HepG2 (cell line): ENCODE data around the gene C4B. TPM values are rescaled to one million over a fixed set of nuclear protein-coding genes. Genes with fewer than 3 reads are reported as not detected.

ENCODE experiments used
- ATAD3A ChIP-seq: sonication (generic); formaldehyde crosslinking; IDR thresholded peaks from 2 replicates; pipeline ENCODE4 v1.4.0; 2020; ENCODE audit warnings: missing genetic modification reagents
- FOXM1 ChIP-seq: sonication (generic); formaldehyde crosslinking; IDR thresholded peaks from 2 replicates; pipeline ENCODE4 v1.5.0; 2020; ENCODE audit warnings: missing genetic modification reagents
- GABPA ChIP-seq, 2 experiments: IDR thresholded peaks; 2 replicates each; pipeline ENCODE4 v1.6.1; 2011 to 2016; ENCODE audit warnings: low read depth in 2 of 2, low read length in 1 of 2, missing biosample characterization in 1 of 2, missing genetic modification characterization in 1 of 2
- GATAD2A ChIP-seq: IDR thresholded peaks from 2 replicates; pipeline ENCODE4 v1.6.1; 2016
- MXD4 ChIP-seq: IDR thresholded peaks from 2 replicates; pipeline ENCODE4 v1.6.1; 2016; ENCODE audit warnings: mild to moderate bottlenecking, missing biosample characterization, missing genetic modification reagents
- NFKB2 ChIP-seq: sonication (generic); formaldehyde crosslinking; IDR thresholded peaks from 2 replicates; pipeline ENCODE4 v1.4.0; 2020; ENCODE audit warnings: missing genetic modification reagents, borderline replicate concordance
- NR2C2 ChIP-seq: sonication (generic); formaldehyde crosslinking; IDR thresholded peaks from 2 replicates; pipeline ENCODE4 v1.4.0; 2020; ENCODE audit warnings: missing genetic modification reagents, mild to moderate bottlenecking, moderate library complexity, borderline replicate concordance
- PHF5A ChIP-seq: IDR thresholded peaks from one replicate; pipeline ENCODE4 v1.6.1; 2018; ENCODE audit warnings: low read depth, missing genetic modification reagents; ENCODE audit not compliant: unreplicated experiment
- POLR2A ChIP-seq, 2 experiments: IDR thresholded peaks; 2 replicates each; pipeline ENCODE4 v1.6.1; 2011; ENCODE audit warnings: low read depth in 2 of 2, low read length in 2 of 2, mild to moderate bottlenecking in 1 of 2, moderate library complexity in 1 of 2; ENCODE audit not compliant: insufficient read depth in 1 of 2
- POLR2AphosphoS2 ChIP-seq: IDR thresholded peaks from 2 replicates; pipeline ENCODE4 v1.6.1; 2011; ENCODE audit warnings: low read depth, low read length, improper control_type of control experiment
- PPARG ChIP-seq: conservative IDR thresholded peaks from 2 replicates; pipeline ENCODE4 v1.6.1; 2016; ENCODE audit warnings: missing biosample characterization, missing genetic modification reagents
- RBM22 ChIP-seq: fragments of 200-400 bp; formaldehyde crosslinking; optimal IDR thresholded peaks from 2 replicates; pipeline ENCODE3; 2017; ENCODE audit warnings: mild to moderate bottlenecking, low read length, moderate library complexity
- REL ChIP-seq: sonication (generic); formaldehyde crosslinking; conservative IDR thresholded peaks from 2 replicates; pipeline ENCODE4 v1.8.0; 2022; ENCODE audit warnings: mild to moderate bottlenecking, missing genetic modification reagents, moderate library complexity
- SMARCE1 ChIP-seq: fragments of 450-650 bp; IDR thresholded peaks from 2 replicates; pipeline ENCODE4 v1.6.1; 2017; ENCODE audit warnings: borderline replicate concordance
- ZNF232 ChIP-seq: sonication (generic); formaldehyde crosslinking; IDR thresholded peaks from 2 replicates; pipeline ENCODE4 v1.4.0; 2020; ENCODE audit warnings: missing genetic modification reagents, borderline replicate concordance
- ZNF3 ChIP-seq: IDR thresholded peaks from 2 replicates; pipeline ENCODE4 v1.7.0; 2017; ENCODE audit warnings: inconsistent platforms
- ZNF343 ChIP-seq: sonication (generic); formaldehyde crosslinking; IDR thresholded peaks from 2 replicates; pipeline ENCODE4 v1.4.0; 2020; ENCODE audit warnings: mild to moderate bottlenecking, missing genetic modification reagents
- ZNF383 ChIP-seq: sonication (generic); formaldehyde crosslinking; IDR thresholded peaks from 2 replicates; pipeline ENCODE4 v1.4.0; 2020; ENCODE audit warnings: missing genetic modification reagents, mild to moderate bottlenecking, borderline replicate concordance
- ZNF430 ChIP-seq: sonication (generic); formaldehyde crosslinking; IDR thresholded peaks from 2 replicates; pipeline ENCODE4 v1.9.0; 2021; ENCODE audit warnings: mild to moderate bottlenecking, missing genetic modification reagents
- ZNF558 ChIP-seq: sonication (generic); formaldehyde crosslinking; IDR thresholded peaks from 2 replicates; pipeline ENCODE4 v1.9.0; 2022; ENCODE audit warnings: mild to moderate bottlenecking, missing genetic modification reagents, borderline replicate concordance
- ZNF83 ChIP-seq: sonication (generic); formaldehyde crosslinking; IDR thresholded peaks from 2 replicates; pipeline ENCODE4 v1.4.0; 2020; ENCODE audit warnings: missing genetic modification reagents, mild to moderate bottlenecking, borderline replicate concordance
- ZSCAN30 ChIP-seq: sonication (generic); formaldehyde crosslinking; IDR thresholded peaks from 2 replicates; pipeline ENCODE4 v1.5.0; 2020; ENCODE audit warnings: mild to moderate bottlenecking, missing genetic modification reagents
- polyA plus RNA-seq, 8 experiments: library from polyadenylated mRNA; depleted of rRNA in 3 of 8; stranded (reverse) in 7 of 8; unstranded in 1 of 8; fragments of >200 nt; fragmentation: Illumina TruSeq in 4 of 8; extraction: Trizol in 4 of 8; gene quantifications; 2 replicates each; pipeline versions ENCODE4 v1.2.1 to v1.2.3, GENCODE V29; 2011 to 2016; ENCODE audit warnings: low read depth in 4 of 8, missing spikeins in 1 of 8, mixed read lengths in 1 of 8; ENCODE audit not compliant: insufficient read depth in 1 of 8
- total RNA-seq, 5 experiments: library from RNA; depleted of rRNA; stranded (reverse); fragments of >200 nt; fragmentation: Illumina TruSeq; extraction: Trizol; gene quantifications; 2 replicates each; pipeline ENCODE4 v1.2.3, GENCODE V29; 2016; ENCODE audit warnings: low read depth in 1 of 5
- TF ChIP-seq, protein P1 (sequence below): IDR thresholded peaks from 2 replicates; pipeline ENCODE4 v1.6.1; 2016; ENCODE audit warnings: missing biosample characterization, missing genetic modification reagents, low read depth
- TF ChIP-seq, protein P2 (sequence below): sonication (generic); formaldehyde crosslinking; IDR thresholded peaks from 2 replicates; pipeline ENCODE4 v1.4.0; 2020; ENCODE audit warnings: missing genetic modification reagents, borderline replicate concordance
- TF ChIP-seq, protein P3 (sequence below): sonication (generic); formaldehyde crosslinking; IDR thresholded peaks from 2 replicates; pipeline ENCODE4 v1.8.0; 2022; ENCODE audit warnings: low read depth, missing genetic modification reagents

Gene C4B
- total and polyA plus RNA-seq, 2 of the 13 experiments (the other 11 are each of a cell fraction or from before 2014, with no cell fraction given), result 167 to 538 TPM

DNA sequence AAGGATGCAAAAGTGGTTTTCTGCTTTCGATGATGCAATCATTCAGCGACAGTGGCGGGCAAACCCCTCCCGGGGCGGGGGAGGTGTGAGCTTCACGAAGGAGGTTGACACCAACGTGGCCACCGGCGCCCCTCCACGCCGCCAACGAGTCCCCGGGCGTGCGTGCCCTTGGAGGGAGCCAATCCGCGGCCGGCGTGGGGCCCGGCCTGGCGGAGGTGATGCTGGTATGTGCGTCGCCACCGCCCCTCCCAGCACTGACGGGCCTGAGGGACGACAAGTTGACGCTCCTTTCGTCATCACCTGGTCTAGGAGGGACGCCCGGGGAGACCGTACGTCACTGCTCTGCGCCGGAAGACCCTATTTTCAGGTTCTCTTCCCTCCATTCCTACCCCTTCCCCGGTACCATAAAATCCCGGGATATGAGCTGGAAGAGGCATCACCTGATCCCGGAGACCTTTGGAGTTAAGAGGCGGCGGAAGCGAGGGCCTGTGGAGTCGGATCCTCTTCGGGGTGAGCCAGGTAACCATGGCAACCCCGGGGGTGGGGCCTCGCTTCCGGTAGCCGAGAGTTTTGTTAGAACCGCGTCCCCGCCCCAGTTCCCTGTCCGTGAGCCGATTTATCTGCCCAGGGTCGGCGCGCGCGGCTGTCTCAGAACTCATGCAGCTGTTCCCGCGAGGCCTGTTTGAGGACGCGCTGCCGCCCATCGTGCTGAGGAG is 42.4 kb upstream of the C4B start, which contains the start of gene DXO (continued):
- TF ChIP-seq, protein P1, sequence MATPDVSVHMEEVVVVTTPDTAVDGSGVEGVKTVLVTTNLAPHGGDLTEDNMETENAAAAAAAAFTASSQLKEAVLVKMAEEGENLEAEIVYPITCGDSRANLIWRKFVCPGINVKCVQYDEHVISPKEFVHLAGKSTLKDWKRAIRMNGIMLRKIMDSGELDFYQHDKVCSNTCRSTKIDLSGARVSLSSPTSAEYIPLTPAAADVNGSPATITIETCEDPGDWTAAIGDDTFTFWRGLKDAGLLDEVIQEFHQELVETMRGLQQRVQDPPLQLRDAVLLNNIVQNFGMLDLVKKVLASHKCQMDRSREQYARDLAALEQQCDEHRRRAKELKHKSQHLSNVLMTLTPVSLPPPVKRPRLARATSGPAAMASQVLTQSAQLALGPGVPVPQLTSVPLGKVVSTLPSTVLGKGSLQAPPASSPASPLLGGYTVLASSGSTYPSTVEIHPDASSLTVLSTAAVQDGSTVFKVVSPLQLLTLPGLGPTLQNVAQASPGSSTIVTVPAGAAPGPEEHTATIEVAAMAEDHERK (CRISPR knock-in tag), result peak; percentile 90
- TF ChIP-seq ZNF232 (CRISPR knock-in tag), result peak; percentile 94
- no peak for TF ChIP-seq ATAD3A (CRISPR knock-in tag)
- peak; percentile 52 to 60; a peak in 3 of 4 replicates for TF ChIP-seq POLR2A (IDR thresholded peaks at IDR 0.05; ENCODE audit: insufficient read depth in 1 of 2, low read depth in 2 of 2, low read length in 2 of 2)
- peak; percentile 94 for TF ChIP-seq MXD4
- no peak for TF ChIP-seq ZNF383 (CRISPR knock-in tag)
- TF ChIP-seq GABPA (IDR thresholded peaks at IDR 0.05; ENCODE audit: low read depth, low read length), result peak; percentile 78
- TF ChIP-seq GABPA (CRISPR knock-in tag; IDR thresholded peaks at IDR 0.05; ENCODE audit: low read depth), result peak; percentile 93
- TF ChIP-seq PPARG (CRISPR knock-in tag), result peak; percentile 29; the same call in 1 of the 2 replicates
- TF ChIP-seq NR2C2 (CRISPR knock-in tag), result peak; percentile 94
- TF ChIP-seq, protein P2, sequence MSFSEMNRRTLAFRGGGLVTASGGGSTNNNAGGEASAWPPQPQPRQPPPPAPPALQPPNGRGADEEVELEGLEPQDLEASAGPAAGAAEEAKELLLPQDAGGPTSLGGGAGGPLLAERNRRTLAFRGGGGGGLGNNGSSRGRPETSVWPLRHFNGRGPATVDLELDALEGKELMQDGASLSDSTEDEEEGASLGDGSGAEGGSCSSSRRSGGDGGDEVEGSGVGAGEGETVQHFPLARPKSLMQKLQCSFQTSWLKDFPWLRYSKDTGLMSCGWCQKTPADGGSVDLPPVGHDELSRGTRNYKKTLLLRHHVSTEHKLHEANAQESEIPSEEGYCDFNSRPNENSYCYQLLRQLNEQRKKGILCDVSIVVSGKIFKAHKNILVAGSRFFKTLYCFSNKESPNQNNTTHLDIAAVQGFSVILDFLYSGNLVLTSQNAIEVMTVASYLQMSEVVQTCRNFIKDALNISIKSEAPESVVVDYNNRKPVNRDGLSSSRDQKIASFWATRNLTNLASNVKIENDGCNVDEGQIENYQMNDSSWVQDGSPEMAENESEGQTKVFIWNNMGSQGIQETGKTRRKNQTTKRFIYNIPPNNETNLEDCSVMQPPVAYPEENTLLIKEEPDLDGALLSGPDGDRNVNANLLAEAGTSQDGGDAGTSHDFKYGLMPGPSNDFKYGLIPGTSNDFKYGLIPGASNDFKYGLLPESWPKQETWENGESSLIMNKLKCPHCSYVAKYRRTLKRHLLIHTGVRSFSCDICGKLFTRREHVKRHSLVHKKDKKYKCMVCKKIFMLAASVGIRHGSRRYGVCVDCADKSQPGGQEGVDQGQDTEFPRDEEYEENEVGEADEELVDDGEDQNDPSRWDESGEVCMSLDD (CRISPR knock-in tag), result peak; percentile 25; the same call in 1 of the 2 replicates
- no peak for TF ChIP-seq ZSCAN30 (CRISPR knock-in tag)
- peak; percentile 66; the same call in 1 of the 2 replicates for TF ChIP-seq GATAD2A
- no peak; the same call in 1 of the 2 replicates for TF ChIP-seq ZNF83 (CRISPR knock-in tag)
- 0 out of 2 replicates have a peak, but pooled peaks have one; percentile 69 for TF ChIP-seq FOXM1 (CRISPR knock-in tag)
- TF ChIP-seq ZNF430 (CRISPR knock-in tag), result peak; percentile 87
- TF ChIP-seq ZNF343 (CRISPR knock-in tag), result no peak
- TF ChIP-seq POLR2AphosphoS2, result peak; percentile 67
- TF ChIP-seq REL (CRISPR knock-in tag), result peak; percentile 98
- TF ChIP-seq ZNF3 (CRISPR knock-in tag), result no peak
- no peak for TF ChIP-seq RBM22
- TF ChIP-seq PHF5A (CRISPR knock-in tag), result no peak
- no peak for TF ChIP-seq ZNF558 (CRISPR knock-in tag)
- TF ChIP-seq, protein P3, sequence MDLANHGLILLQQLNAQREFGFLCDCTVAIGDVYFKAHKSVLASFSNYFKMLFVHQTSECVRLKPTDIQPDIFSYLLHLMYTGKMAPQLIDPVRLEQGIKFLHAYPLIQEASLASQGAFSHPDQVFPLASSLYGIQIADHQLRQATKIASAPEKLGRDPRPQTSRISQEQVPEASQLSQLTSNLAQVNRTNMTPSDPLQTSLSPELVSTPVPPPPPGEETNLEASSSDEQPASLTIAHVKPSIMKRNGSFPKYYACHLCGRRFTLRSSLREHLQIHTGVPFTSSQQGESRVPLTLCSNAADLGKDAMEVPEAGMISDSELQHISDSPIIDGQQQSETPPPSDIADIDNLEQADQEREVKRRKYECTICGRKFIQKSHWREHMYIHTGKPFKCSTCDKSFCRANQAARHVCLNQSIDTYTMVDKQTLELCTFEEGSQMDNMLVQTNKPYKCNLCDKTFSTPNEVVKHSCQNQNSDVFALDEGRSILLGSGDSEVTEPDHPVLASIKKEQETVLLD (CRISPR knock-in tag), result peak; percentile 93
- TF ChIP-seq NFKB2 (CRISPR knock-in tag), result peak; percentile 81; the same call in 1 of the 2 replicates
- no peak for TF ChIP-seq SMARCE1
